Neural cell (in vitro differentiated cells): ENCODE measurements around the gene SLC35E3. TPM values are rescaled to one million over a fixed set of nuclear protein-coding genes. Genes with fewer than 3 reads are reported as not detected.

Experiments
- H2AFZ ChIP-seq: fragments of 200-600, 300-800 bp; sonication (generic), shearing (Covaris generic); 2 replicates; pipeline ENCODE4 v1.6.0; 2014; ENCODE audit warnings: low read depth, mild to moderate bottlenecking, antibody characterized with exemption, low read length, moderate library complexity
- H3F3A ChIP-seq: fragments of 200-600 bp; shearing (Covaris generic); 2 replicates; pipeline ENCODE4 v1.6.1; 2016; ENCODE audit warnings: mild to moderate bottlenecking, moderate library complexity, mixed read lengths, antibody characterized with exemption, low read length; ENCODE audit not compliant: insufficient read depth, poor library complexity, severe bottlenecking
- H3K27ac ChIP-seq: fragments of 200-600, 300-800 bp; sonication (generic), shearing (Covaris generic); 2 replicates; pipeline ENCODE4 v1.5.1; 2014; ENCODE audit warnings: mild to moderate bottlenecking, low read length, moderate library complexity
- H3K27me3 ChIP-seq: fragments of 300-800, 200-600 bp; sonication (generic), shearing (Covaris generic); 2 replicates; pipeline ENCODE4 v1.6.0; 2014; ENCODE audit warnings: mild to moderate bottlenecking, low read depth, low read length, moderate library complexity; ENCODE audit not compliant: insufficient read depth
- H3K36me3 ChIP-seq: fragments of 300-800, 200-600 bp; sonication (generic), shearing (Covaris generic); 2 replicates; pipeline ENCODE4 v1.5.1; 2014; ENCODE audit warnings: mild to moderate bottlenecking, antibody characterized with exemption, low read length, moderate library complexity; ENCODE audit not compliant: insufficient read depth
- H3K4me2 ChIP-seq: fragments of 300-800, 200-600 bp; sonication (generic), shearing (Covaris generic); 2 replicates; pipeline ENCODE4 v1.6.0; 2014; ENCODE audit warnings: mild to moderate bottlenecking, low read length
- H3K4me3 ChIP-seq: fragments of 300-800, 200-600 bp; sonication (generic), shearing (Covaris generic); 2 replicates; pipeline ENCODE4 v1.5.1; 2014; ENCODE audit warnings: mild to moderate bottlenecking, low read length, moderate library complexity
- H3K79me2 ChIP-seq: fragments of 200-600 bp; shearing (Covaris generic); replicated peaks from 2 replicates; pipeline ENCODE4 v1.6.0; 2014; ENCODE audit warnings: mild to moderate bottlenecking, low read length, moderate library complexity; ENCODE audit not compliant: insufficient read depth
- H3K9ac ChIP-seq: fragments of 300-800, 200-600 bp; sonication (generic), shearing (Covaris generic); 2 replicates; pipeline ENCODE4 v1.6.1; 2016; ENCODE audit warnings: mild to moderate bottlenecking, low read length, mixed read lengths
- H3K9me2 ChIP-seq: fragments of 200-600 bp; shearing (Covaris generic); 2 replicates; pipeline ENCODE4 v1.6.1; 2016; ENCODE audit warnings: mild to moderate bottlenecking, low read length, mixed read lengths; ENCODE audit not compliant: insufficient read depth
- H3K9me3 ChIP-seq: fragments of 200-600, 300-800 bp; sonication (generic), shearing (Covaris generic); 2 replicates; pipeline ENCODE4 v1.6.1; 2016; ENCODE audit warnings: mild to moderate bottlenecking, mixed run types, low read length, moderate library complexity, mixed read lengths
- H4K20me1 ChIP-seq: fragments of 200-600 bp; shearing (Covaris generic); 2 replicates; pipeline ENCODE4 v1.6.1; 2016; ENCODE audit warnings: mild to moderate bottlenecking, mixed run types; ENCODE audit not compliant: insufficient read depth
- CTCF ChIP-seq: fragments of 450-650 bp; IDR thresholded peaks from 2 replicates; pipeline ENCODE4 v1.5.1; 2014; ENCODE audit warnings: antibody characterized with exemption, mild to moderate bottlenecking, moderate library complexity; ENCODE audit not compliant: poor library complexity, severe bottlenecking
- EP300 ChIP-seq: fragments of 450-650 bp; conservative IDR thresholded peaks from 2 replicates; pipeline ENCODE4 v1.6.1; 2014; ENCODE audit warnings: antibody characterized with exemption, mild to moderate bottlenecking, moderate library complexity; ENCODE audit not compliant: poor library complexity, severe bottlenecking
- EZH2 ChIP-seq: fragments of 200-600, 300-800 bp; shearing (Covaris generic), sonication (generic); IDR thresholded peaks from 2 replicates; pipeline ENCODE4 v1.6.1; 2014; ENCODE audit warnings: antibody characterized with exemption, low read length, borderline replicate concordance, mild to moderate bottlenecking; ENCODE audit not compliant: insufficient read depth, poor library complexity, severe bottlenecking
- MXI1 ChIP-seq: fragments of 450-650 bp; conservative IDR thresholded peaks from 2 replicates; pipeline ENCODE4 v1.6.1; 2014; ENCODE audit warnings: antibody characterized with exemption, mild to moderate bottlenecking; ENCODE audit not compliant: poor library complexity, severe bottlenecking
- POLR2AphosphoS5 ChIP-seq: IDR thresholded peaks from 2 replicates; pipeline ENCODE4 v1.6.1; 2012
- RAD21 ChIP-seq: fragments of 450-650 bp; conservative IDR thresholded peaks from 2 replicates; pipeline ENCODE4 v1.6.1; 2014; ENCODE audit warnings: antibody characterized with exemption, mild to moderate bottlenecking, moderate library complexity
- SMC3 ChIP-seq: fragments of 450-650 bp; conservative IDR thresholded peaks from 2 replicates; pipeline ENCODE4 v1.6.1; 2014; ENCODE audit warnings: antibody characterized with exemption, mild to moderate bottlenecking, moderate library complexity; ENCODE audit not compliant: poor library complexity
- TAF1 ChIP-seq: IDR thresholded peaks from 2 replicates; pipeline ENCODE4 v1.6.1; 2012; ENCODE audit warnings: low read depth
- polyA plus RNA-seq: library from polyadenylated mRNA; depleted of rRNA; stranded (reverse); fragments of >200 nt; gene quantifications from 2 replicates; pipeline ENCODE4 v1.2.3, GENCODE V29; 2014
- TF ChIP-seq, protein P1 (sequence below): IDR thresholded peaks from 2 replicates; pipeline ENCODE4 v1.6.1; 2012; ENCODE audit warnings: borderline replicate concordance

The SLC35E3 gene
- polyA plus RNA-seq, 1 donor from 2014 or later = 10.5 TPM

GRCh38 chr12:68750506-68750905 is 4.5 kb downstream of the SLC35E3 start:
- H3K9me3 ChIP-seq = no peaks in the 10 kb centered on the region
- peaks cover 6% of the 10 kb centered on the region for H3K36me3 ChIP-seq
- no peak for TF ChIP-seq RAD21
- TF ChIP-seq TAF1 = no peak
- TF ChIP-seq, protein P1, sequence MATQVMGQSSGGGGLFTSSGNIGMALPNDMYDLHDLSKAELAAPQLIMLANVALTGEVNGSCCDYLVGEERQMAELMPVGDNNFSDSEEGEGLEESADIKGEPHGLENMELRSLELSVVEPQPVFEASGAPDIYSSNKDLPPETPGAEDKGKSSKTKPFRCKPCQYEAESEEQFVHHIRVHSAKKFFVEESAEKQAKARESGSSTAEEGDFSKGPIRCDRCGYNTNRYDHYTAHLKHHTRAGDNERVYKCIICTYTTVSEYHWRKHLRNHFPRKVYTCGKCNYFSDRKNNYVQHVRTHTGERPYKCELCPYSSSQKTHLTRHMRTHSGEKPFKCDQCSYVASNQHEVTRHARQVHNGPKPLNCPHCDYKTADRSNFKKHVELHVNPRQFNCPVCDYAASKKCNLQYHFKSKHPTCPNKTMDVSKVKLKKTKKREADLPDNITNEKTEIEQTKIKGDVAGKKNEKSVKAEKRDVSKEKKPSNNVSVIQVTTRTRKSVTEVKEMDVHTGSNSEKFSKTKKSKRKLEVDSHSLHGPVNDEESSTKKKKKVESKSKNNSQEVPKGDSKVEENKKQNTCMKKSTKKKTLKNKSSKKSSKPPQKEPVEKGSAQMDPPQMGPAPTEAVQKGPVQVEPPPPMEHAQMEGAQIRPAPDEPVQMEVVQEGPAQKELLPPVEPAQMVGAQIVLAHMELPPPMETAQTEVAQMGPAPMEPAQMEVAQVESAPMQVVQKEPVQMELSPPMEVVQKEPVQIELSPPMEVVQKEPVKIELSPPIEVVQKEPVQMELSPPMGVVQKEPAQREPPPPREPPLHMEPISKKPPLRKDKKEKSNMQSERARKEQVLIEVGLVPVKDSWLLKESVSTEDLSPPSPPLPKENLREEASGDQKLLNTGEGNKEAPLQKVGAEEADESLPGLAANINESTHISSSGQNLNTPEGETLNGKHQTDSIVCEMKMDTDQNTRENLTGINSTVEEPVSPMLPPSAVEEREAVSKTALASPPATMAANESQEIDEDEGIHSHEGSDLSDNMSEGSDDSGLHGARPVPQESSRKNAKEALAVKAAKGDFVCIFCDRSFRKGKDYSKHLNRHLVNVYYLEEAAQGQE = no peak
- TF ChIP-seq CTCF = no peak
- TF ChIP-seq POLR2AphosphoS5 = no peak
- no peak for TF ChIP-seq EP300
- TF ChIP-seq MXI1 = no peak
- TF ChIP-seq EZH2 = no peak
- no peak for TF ChIP-seq SMC3
- no peaks in the 10 kb centered on the region for H4K20me1 ChIP-seq
- H3K27me3 ChIP-seq = no peaks in the 10 kb centered on the region
- H3K4me3 ChIP-seq = peak overlapping the region; percentile 15
- H3K79me2 ChIP-seq = peaks cover 16% of the 10 kb centered on the region
- no peaks in the 10 kb centered on the region for H3K9me2 ChIP-seq
- H3K4me2 ChIP-seq = no peak overlapping the region
- no peak overlapping the region for H3K27ac ChIP-seq
- no peaks in the 10 kb centered on the region for H3F3A ChIP-seq
- H2AFZ ChIP-seq = no peak overlapping the region
- no peak overlapping the region for H3K9ac ChIP-seq

DNA sequence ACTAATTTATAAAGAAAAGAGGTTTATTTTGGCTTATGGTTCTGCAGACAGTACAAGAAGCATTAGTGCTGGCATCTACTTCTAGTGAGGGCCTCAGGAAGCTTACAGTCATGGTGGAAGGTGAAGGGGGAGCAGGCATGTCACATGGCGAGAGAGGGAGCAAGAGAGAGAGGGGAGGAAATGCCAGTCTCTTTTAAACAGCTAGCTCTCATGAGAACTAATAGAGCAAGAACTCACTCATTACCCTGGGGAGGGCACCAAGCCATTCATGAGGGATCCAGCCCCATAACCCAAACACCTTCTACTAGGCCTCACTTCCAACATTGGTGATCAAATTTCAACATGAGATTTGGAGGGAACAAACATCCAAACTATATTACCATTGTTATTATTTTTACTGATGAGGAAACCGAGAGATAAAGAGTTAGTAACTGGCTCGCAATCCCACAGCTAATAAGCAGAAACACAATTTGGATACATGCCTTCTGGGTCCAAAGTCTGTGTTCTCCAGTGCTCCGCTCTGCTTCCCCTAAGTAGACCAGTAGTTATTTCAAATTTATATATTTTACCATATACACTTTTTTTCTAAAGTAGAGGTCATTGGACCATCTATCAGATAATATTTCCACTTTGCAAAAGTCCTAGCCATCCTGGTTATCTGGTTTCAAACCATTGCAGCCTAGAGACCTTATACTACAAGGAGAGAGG is 9.7 kb downstream of the SLC35E3 start:
- Histone ChIP-seq H2AFZ (no peak overlapping the region), H3K9me2 (no peaks in the 10 kb centered on the region), H3K27me3 (no peaks in the 10 kb centered on the region), H3K4me3 (no peak overlapping the region), H3F3A (no peaks in the 10 kb centered on the region), H3K36me3 (peaks cover 6% of the 10 kb centered on the region), H4K20me1 (no peaks in the 10 kb centered on the region), H3K4me2 (no peak overlapping the region), H3K79me2 (no peaks in the 10 kb centered on the region), H3K27ac (no peak overlapping the region), H3K9ac (no peak overlapping the region), H3K9me3 (no peaks in the 10 kb centered on the region)
- TF ChIP-seq CTCF (no peak), EZH2 (no peak), RAD21 (no peak), EP300 (no peak), TAF1 (no peak), SMC3 (no peak), MXI1 (no peak), POLR2AphosphoS5 (no peak)
- TF ChIP-seq, protein P1 = no peak
